GM11168 (cell line): Measurements from ENCODE around the gene ZNF710.

Experiments used
- in situ Hi-C: fragments of 300-500 bp; cut with MboI; formaldehyde crosslinking; loops from one replicate; pipeline ENCODE4 v1.12.0; 2022; ENCODE audit warnings: low sequenced_read_pairs; ENCODE audit not compliant: unreplicated experiment

Gene ZNF710

GRCh38 chr15:90074023-90074422, 72.9 kb downstream of the ZNF710 start:
- in situ Hi-C loops, result loop anchor here (5.0 kb wide), 2 partner anchors 177 to 322 kb away; partner anchors contain the start of gene MESP1

- in situ Hi-C loops, result loop anchor here (5.0 kb wide), 2 partner anchors 178 to 323 kb away; partner anchors contain the start of gene MESP1
Observed at GRCh38 chr15:90074916-90075315, 73.8 kb downstream of the ZNF710 start.

GRCh38 chr15:90075420-90076289, 74.5 kb downstream of the ZNF710 start:
- in situ Hi-C loops, result no loop called here

GRCh38 chr15:90076716-90077115, 75.6 kb downstream of the ZNF710 start:
- in situ Hi-C loops, result no loop called here

- in situ Hi-C loops, result no loop called here
Observed at GRCh38 chr15:90078965-90079364, 77.8 kb downstream of the ZNF710 start.

GRCh38 chr15:90079619-90080457, 78.7 kb downstream of the ZNF710 start:
- in situ Hi-C loops, result no loop called here

GRCh38 chr15:90080458-90080755, 79.3 kb downstream of the ZNF710 start:
- in situ Hi-C loops, result no loop called here

GRCh38 chr15:90080818-90081393, 79.8 kb downstream of the ZNF710 start:
- in situ Hi-C loops, result no loop called here

GRCh38 chr15:90082140-90082715, 81.1 kb downstream of the ZNF710 start:
- in situ Hi-C loops, result no loop called here

- in situ Hi-C loops, result no loop called here
Observed at GRCh38 chr15:90083419-90083818, 82.3 kb downstream of the ZNF710 start.

GRCh38 chr15:90083954-90084607, 83.0 kb downstream of the ZNF710 start:
- in situ Hi-C loops, result no loop called here

- in situ Hi-C loops, result no loop called here
Observed at GRCh38 chr15:90084876-90085423, 83.8 kb downstream of the ZNF710 start.

GRCh38 chr15:90085565-90085964, 84.4 kb downstream of the ZNF710 start:
- in situ Hi-C loops, result no loop called here

- in situ Hi-C loops, result no loop called here
Observed at GRCh38 chr15:90086868-90087268, 85.7 kb downstream of the ZNF710 start.

GRCh38 chr15:90087454-90088154, 86.5 kb downstream of the ZNF710 start:
- in situ Hi-C loops, result no loop called here

- in situ Hi-C loops, result no loop called here
Observed at GRCh38 chr15:90090226-90090848, 89.2 kb downstream of the ZNF710 start.

- in situ Hi-C loops, result no loop called here
Observed at GRCh38 chr15:90091156-90091931, 90.2 kb downstream of the ZNF710 start.

- in situ Hi-C loops, result no loop called here
Observed at GRCh38 chr15:90095521-90095959, 94.4 kb downstream of the ZNF710 start.
